HS-5 (cell line): ENCODE measurements around the gene L3HYPDH.
"Not testable (repeated sequence)": the region's sequence is repeated elsewhere in the genome, so short reads cannot be mapped to it uniquely, and the experiment has no call there.

ENCODE experiments used
- DNase-seq: peaks from one replicate; pipeline ENCODE4 v3.0.0-alpha.2; 2012; ENCODE audit warnings: low read depth

Gene L3HYPDH

DNA sequence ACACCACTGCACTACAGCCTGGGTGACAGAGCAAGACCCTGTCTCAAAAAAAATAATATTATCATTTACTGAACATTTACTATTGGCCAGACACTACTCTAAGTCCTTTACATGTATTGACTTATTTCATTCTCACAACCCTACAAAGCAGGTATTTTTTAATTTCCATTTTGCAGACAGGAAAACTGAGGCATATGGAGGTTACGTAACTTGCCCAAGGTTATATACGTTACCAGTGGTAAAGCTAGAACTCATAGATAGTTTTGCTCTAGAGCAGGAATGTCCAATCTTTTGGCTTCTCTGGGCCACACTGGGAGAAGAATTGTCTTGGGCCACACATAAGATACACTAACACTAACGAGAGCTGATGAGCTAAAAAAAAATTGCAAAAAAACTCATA, 5.7 kb downstream of the L3HYPDH start:
- DNase-seq = no peak

DNA sequence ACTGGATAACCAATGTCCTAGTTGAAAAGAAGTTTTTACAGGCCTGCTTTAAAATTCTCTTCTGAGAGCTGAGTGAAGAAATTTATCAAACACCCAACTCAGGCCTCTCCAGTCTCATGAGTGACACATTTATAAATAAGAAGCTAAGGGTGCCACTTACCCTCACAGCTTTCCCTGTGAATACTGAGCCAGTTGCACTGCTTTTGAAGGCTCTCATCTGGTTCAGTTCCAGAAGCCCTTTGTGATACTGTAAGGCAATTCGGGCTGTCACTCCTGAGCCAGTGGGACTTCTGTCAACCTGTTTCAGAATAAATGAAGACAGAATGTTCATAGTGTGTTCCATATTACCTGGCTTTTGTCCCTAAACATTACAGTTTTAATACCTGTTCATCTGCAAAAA, 8.5 kb downstream of the L3HYPDH start:
- no peak for DNase-seq

DNA sequence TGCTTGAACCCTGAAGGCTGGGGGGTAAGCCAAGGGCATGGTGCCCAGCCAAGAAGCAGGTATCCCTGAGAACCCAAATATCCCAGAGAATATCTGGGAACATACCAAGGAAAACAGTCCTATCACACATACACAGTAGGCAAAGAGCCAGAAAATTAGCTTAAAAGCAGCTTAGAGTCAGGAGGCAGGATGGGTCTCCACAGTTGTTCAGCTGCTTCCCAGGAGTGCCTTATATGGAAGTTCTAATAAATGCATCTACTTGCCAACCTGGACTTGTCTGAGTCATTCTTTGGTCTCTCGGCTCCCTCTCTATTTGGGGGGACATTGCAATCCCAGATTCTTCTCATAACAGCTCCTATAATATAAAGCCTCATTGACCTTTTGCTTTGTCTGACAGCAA, 10.0 kb downstream of the L3HYPDH start:
- DNase-seq = no peak

DNA sequence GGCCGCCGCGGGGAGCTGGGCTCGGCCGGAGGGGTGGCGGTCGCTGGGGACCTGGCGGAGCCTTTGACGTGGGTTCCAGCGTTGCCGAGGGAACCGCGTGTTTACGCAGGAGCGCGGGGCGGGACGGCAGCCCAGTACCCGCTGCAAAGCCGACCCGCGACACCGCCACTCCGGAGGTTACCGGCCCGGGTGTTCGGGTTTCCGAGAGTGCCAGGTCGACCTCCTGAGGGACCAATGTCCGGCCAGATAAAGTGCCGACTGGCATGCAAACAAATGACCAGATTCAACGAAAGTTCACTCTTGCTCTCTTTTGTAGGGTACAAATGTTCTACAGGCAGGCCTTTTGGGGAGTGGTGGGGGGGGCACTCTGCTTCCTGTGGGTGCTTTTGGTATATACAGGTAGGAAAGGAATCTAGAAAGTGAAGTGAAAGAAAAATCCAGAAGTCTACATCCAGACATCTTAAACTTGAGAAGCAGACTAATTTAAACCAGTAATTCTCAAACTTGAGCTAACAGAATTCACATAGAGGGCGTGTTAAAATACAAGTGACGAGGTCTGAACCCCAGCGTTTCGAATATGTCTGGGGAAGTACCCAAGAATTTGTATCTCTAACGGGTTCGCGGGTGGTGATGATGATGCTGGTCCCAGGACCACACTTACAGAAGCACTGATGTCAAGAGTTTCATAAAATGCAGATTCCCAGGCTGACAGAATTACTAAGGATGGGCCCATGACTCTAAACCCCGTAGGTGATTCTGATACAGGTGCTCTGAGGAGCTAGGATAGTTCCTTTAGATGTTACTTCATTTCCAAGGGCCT, 18.7 kb downstream of the L3HYPDH start, which contains the start of gene GPR135:
Gene GPR135 (minus strand): TSS at position 65 of the 820 bp plus-strand sequence. CDS start 154 bp downstream, outside the sequence.
- no peak for DNase-seq

DNA sequence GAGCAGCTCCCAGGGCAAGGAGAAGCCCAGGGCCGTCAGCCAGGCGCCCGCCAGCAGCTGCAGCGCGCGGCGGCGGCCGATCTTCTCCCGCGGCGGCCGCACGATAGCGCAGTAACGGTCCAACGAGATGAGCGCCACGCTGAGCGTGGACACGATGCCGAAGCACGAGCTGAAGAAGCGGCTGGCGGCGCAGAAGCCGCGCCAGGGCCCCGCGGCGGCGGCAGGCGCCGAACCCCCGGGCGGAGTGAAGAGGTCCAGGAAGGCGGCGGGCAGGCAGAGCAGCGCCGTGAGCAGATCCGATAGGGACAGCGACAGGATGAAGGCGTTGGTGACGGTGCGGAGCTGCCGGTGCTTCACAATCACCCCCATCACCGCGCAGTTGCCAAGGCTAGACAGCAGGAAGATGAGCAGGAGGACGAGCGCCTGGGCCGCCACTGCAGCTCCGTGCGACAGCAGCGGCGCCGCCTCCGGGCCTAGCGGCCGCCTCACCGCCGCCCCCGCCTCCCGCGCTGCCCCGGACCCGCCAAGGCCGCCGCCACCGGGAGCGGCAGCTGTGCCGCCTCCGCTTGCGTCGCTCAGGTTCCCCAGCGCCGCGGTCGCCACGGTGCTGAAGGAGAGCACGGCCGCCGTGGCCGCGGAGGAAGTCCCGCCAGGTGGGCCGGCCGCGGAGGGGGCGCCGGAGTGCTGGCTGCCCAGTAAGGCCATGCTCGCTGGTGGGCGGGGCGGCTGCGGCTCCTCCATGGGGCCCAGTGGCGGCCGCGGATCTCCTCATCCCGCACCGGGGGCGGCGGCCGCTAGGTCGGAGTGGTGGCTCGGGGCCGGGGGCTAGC, 19.5 kb downstream of the L3HYPDH start:
- DNase-seq = no peak

DNA sequence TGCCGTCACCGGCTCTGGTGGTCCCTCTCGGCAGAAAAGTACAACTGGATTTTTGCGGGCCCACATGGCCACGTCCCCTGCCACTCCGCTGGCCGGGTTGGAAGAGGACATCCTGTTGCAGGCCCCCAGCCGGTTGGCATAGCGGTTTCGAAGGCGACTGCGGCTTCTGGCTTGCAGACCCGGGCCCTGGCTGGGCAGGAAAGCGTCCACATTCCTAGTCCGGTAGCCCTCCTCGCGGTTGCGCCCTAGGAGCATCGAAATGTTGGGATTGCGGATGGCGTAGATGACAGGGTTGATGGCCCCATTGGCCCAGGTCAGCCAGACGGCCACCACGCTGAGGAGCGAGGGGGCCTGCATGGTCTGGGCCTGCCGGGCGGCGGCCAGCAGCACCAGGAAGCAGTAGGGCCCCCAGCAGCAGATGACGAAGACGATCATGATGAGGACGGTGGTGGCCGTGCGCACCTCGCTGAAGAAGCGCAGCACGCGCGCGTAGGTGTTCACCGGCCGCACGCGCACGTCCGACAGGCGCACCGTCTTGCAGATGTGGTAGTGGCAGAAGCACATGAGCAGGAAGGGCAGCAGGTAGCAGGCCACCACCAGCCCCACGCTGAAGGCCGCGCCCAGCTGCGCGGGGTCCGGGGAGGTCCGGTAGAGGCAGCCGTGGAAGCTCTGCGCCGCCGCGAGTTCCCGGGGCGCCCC, 20.3 kb downstream of the L3HYPDH start:
- no peak for DNase-seq

DNA sequence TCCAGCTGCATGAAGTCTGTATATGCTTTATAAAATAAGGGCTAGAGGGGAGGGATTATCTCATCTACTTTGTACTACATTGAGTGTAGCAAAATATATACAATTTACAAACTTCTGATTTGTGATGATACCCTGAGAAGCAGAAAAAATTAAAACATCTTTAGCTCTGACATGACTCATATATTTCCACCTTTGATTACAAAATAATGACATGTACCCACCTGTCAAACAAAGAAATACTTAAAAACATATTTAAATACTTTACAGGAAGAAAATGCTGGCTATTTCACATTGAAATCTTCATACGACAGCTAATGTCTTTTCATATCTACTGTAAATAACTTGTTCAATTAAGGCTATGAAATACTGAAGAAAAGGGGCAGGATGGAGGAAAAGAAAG, 22.3 kb downstream of the L3HYPDH start:
- no peak for DNase-seq

DNA sequence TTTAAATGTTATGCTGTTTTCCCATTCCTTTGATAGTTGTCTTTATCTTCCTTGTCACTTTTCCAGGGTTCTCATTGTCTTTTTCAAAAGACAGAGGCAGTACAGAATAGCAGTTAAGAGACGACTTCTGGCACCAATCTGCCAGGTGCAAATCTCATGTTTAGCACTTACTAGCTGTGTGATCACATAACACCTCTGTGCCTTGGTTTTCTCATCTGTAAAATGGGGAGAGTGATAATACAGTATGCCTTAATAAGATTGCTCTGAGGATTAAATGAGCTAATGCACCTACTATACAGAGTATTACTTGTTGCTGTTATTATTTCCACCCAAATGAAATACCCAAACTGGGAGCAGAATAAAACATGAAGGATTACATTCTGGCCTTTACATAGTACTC, 23.8 kb downstream of the L3HYPDH start:
- DNase-seq = no peak

DNA sequence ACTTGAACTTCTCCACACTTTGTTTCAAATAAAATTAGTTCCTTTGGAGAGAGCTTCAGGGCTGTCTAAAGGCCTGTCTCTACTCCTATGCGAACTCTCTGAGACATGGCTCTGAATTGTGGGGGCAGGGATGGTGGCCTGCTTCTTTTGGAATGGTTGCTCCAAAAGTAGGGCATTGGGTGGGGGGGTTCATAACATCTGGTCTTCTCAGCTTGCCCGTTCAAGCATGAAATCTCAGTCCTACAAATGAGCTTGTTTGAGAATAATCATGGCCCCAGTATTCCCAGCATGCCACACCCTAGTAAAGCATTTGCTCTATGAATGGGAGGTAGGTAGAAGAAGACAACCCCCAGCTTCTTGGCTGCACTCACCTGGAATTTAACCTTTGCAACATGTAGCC, 25.7 kb downstream of the L3HYPDH start:
- DNase-seq = no peak

DNA sequence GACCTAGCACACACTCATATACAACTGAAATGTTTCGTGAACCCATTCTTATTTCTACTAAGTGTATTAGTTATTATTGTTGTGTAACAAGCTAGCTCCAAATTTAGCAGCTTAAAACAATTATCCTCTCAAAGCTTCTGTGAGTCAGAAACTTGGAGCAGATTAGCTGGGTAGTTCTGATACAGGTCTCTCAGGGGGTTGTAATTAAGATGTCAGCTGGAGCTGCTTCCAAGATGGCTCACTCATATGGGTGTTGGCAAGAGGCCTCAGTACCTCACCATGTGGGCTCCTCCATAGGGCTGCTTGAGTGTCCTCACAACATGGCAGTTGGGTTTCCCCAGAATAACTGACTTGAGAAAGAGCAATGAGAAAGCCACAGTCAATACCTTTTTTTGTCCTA, 28.8 kb downstream of the L3HYPDH start:
- peak; percentile 54 for DNase-seq

DNA sequence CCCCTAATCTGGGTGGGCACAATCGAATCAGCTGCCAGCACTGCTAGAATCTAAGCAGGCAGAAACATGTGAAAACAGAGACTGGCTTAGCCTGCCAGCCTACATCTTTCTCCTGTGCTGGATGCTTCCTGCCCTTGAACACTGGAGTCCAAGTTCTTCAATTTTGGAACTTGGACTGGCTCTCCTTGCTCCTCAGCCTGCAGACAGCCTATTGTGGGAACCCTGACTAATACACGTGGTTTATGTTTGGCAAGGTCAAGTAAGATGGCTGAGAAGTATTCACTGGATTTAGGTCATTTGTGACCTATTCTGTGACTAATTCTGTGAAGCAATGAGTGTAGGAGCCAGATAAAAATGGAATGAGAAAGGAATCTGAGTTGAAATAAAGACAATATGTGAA, 30.1 kb downstream of the L3HYPDH start:
- DNase-seq = peak; percentile 87

DNA sequence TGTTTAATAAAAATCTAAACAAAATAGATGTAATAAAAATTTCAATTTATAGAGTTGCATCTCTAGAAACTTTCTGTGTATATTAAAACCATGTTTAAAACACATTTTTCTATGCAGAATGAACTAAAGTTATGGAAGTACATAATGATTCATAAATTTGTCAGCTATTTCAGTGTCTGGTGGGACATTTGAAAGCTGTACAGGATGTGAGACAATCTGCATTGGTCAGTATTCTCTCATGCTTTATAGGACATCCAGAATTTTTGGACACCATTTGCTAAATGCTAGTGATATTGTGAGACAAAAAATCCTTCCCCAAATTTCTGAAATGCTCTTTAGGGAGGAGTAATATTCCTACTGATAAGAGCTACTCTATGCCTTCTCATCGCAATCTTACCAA, 32.4 kb downstream of the L3HYPDH start:
- DNase-seq = no peak

DNA sequence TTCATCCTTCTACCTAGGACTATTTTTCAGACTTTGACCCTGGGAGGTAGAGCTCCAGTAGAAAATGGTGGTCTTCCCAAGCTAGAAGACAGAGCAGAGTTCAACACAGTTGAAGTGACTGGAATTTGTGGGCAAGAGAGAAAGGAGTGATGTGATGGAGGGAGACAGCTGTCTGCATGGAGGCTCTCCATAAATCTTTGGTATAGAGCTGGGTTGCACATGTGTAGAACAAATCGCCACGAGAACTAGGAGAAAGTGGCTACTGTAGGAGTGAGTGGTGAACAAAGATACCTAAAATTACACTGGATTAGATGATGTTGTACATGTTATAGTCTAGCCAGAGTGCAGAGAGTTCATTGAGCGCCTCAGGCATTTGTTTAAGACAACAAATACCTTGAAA, 33.5 kb downstream of the L3HYPDH start:
- DNase-seq = no peak

DNA sequence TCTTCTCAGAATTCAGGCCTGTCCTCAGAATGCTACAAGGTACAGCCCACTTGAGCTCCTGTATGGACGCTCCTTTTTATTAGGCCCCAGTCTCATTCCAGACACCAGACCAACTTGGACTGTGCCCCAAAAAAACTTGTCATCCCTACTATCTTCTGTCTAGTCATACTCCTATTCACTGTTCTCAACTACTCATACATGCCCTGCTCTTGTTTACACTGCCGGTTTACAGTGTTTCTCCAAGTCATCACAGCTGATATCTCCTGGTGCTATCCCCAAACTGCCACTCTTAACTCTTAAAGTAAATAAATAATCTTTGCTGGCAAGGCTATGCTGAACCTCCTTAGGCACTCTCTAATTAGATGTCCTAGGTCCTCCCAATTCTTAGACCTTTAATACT, 35.5 kb downstream of the L3HYPDH start:
- not testable (repeated sequence) for DNase-seq

DNA sequence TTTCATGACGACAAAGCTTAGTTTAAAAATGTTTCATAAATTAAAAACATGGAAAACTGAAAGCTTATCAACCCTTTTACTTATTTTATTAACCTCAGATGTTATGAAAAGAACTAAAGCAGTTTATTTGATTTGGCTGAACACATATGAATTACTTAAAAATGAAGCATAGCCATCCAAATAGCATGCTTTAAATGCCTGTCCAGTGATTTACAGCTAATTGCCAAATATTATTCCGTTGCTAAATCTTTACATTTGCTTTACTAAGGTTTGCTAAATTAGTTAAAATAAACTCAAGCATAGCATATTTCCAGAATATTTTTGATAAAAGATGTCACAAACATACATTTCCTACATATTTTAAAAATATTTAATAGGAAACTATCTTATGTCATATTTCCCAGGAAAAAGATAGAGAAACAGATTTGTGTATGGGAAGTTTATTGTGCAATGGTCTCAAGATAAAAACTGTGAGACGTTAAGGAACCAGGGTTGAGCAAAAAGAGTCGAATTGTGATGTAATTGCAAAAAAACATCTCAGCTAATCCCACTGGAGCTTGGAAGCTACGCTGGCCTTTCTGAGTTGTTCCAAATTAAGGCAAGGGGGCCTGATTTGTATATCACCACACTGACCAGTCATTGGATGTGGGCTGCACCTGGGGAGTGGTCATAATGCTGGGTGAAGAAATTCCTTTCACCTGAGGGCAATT, 44.8 kb downstream of the L3HYPDH start:
- DNase-seq = peak; percentile 29

DNA sequence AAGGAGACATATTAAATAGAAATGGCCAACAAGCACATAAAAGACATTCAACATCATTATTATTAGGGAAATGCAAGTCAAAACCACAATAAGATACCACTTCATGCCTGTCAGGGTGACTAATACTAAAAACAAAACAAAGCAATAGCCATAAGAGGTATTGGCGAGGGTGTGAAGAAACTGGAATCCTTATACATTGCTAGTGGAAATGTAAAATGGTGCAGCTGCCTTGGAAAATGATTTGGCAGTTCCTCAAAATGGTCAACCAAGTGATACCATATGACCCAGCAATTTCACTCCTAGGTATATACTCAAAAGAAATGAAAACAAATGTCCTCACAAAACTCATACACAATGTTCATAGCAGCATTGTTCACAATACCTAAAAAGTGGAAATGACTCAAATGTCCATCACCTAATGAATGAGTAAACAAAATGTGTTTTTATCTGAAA, 46.0 kb downstream of the L3HYPDH start:
- peak; percentile 38 for DNase-seq

DNA sequence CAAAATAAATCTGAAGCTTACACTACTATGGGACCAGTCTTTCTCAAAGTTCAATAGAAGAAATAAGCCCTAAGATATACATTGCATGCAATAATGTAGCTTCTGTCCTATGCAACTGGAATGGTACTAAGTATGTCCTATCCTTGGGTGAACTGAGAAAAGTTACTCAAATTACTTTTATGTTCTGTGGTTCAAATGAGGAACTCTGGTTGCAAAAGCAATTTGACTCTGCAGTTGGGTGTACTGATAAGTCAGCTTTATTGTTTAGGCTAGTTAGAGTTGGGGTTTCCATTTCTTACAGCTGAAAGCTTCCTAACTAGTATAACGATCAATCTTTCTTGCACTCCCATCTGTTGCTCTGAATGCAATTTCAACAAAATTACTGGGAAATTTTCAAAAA, 48.2 kb downstream of the L3HYPDH start:
- no peak for DNase-seq

DNA sequence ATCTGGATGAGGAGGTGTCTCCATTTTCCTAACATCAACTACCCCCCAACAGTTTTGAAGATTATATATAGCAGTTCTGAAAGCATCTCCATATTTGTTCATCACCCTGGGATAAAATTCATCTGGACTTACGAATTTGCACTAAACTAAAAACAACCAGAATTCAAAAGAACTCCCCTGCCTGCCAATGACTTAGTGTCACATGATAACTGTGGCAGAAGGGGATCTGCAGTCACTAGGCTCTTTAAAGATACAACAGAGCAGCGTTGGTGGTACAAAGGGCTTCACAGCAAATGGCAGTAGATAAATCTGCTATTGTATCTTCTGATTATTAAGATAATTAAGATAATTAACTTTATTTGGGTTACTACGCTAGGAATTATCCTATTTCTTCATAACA, 49.1 kb downstream of the L3HYPDH start:
- no peak for DNase-seq

DNA sequence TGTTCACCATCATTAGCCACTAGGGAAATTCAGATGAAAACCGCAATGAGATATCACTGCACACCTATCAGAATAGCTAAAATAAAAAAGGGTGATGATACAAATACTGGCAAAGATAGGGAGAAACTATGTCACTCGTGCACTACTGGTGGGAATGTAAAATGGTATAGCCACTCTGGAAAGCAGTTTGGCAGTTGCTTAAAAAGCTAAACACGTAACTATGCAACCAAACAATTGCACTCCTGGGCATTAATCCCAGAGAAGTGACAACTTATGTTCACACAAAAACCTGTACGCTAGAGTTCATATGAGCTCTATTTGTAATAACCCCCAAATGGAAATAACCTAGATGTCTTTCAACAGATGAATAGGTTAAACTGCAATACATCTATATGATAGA, 54.4 kb downstream of the L3HYPDH start:
- no peak for DNase-seq

DNA sequence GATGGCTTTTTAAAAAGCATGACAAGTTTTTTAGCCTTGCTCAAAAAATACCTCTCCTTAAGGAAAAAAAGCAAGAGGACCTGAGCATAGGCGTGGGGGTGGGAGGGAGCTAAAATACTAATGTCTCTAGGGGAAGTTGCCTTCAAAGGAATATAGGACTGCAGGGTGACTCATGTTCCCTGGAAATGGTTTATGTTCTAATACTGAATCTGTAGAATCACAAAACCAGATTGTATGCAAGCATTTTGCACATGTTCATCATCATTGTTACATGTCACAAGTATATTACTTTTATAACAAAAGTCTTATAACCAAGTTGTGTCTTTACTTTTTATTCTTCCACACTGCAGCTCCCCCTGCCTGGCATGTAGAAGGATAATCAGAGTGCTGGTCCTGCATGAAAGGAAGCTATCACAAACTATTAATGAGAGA, 55.6 kb downstream of the L3HYPDH start:
- DNase-seq = peak; percentile 38

DNA sequence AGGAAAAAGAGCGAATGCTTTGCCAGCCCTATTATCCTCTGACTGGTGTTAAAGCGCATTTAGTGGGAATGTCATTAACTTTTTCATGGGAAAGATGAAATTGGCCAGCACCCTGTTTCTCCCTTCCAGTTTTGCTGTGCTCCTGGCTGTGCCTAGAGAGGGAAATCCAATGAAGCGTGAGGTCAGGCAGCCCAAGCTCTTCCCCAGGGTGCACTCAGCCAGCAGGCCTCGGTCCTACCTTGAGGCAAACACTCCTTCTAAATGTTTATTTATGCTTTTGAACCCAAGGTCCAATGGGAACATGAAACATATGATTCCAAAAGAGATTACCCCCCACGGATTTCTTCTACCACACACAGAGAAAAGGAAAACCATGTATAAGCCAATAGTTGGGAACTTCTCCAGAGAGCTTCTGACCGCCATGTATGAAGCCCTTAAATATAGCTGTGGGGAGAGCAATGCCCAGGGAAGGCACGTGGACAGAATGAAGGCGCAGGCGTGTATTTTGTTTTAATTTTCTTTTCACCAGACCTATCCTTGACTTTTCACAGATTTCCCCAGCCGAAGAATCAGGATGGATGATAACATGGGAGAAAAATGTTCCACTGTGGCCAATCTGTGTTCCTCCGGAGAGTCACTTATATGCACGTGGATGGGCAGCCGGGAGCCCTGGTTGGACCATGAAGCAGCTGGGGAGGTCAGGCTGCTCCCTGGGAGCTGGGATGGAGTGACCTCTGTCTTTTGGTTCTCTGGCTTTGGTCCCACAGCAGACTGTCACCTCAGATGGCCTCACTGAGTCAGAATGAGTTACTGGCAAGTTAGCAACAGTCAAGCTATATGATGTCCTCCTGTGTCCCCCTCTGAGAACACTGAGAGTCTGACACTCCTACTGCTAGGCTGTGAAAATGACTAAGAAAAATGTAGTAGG, 56.3 kb downstream of the L3HYPDH start:
- DNase-seq = no peak
